NCI-H748 treated with DMSO at 0.1 percent for 48 hours (cell line): ENCODE results near the gene HSD11B1.

Source experiments
- DNase-seq: peaks from one replicate; lab custom pipeline; 2025; lab: John Stamatoyannopoulos, UW

HSD11B1 gene

GRCh38 chr1:209727286-209727685 is 22.6 kb downstream of the HSD11B1 start:
- DNase-seq, result no peak

GRCh38 chr1:209727785-209728184 is 23.1 kb downstream of the HSD11B1 start:
- no peak for DNase-seq

GRCh38 chr1:209728466-209728865 is 23.8 kb downstream of the HSD11B1 start:
- DNase-seq, result no peak

GRCh38 chr1:209729436-209729835 is 24.8 kb downstream of the HSD11B1 start:
- no peak for DNase-seq

GRCh38 chr1:209732725-209733124 is 28.1 kb downstream of the HSD11B1 start:
- no peak for DNase-seq

GRCh38 chr1:209733409-209734192 is 29.0 kb downstream of the HSD11B1 start:
- DNase-seq, result no peak

GRCh38 chr1:209736490-209737117 is 32.0 kb downstream of the HSD11B1 start:
- DNase-seq, result no peak

- DNase-seq, result no peak
These were observed 32.5 kb downstream of the HSD11B1 start for GRCh38 chr1:209737118-209737505.

- no peak for DNase-seq
These were observed 33.6 kb downstream of the HSD11B1 start for GRCh38 chr1:209738270-209738669.

GRCh38 chr1:209741193-209741592 is 36.5 kb downstream of the HSD11B1 start:
- DNase-seq, result no peak

- no peak for DNase-seq
These were observed 37.2 kb downstream of the HSD11B1 start for GRCh38 chr1:209741889-209742288.

- DNase-seq, result no peak
These were observed 37.9 kb downstream of the HSD11B1 start for GRCh38 chr1:209742409-209743144.

GRCh38 chr1:209743145-209743482 is 38.5 kb downstream of the HSD11B1 start:
- no peak for DNase-seq

- no peak for DNase-seq
These were observed 42.0 kb downstream of the HSD11B1 start for GRCh38 chr1:209746451-209747165.

GRCh38 chr1:209747580-209748262 is 43.1 kb downstream of the HSD11B1 start:
- DNase-seq, result no peak

- no peak for DNase-seq
These were observed 44.0 kb downstream of the HSD11B1 start for GRCh38 chr1:209748620-209749019.

GRCh38 chr1:209749205-209749604 is 44.6 kb downstream of the HSD11B1 start:
- no peak for DNase-seq

- DNase-seq, result no peak
These were observed 45.2 kb downstream of the HSD11B1 start for GRCh38 chr1:209749670-209750323.

- no peak for DNase-seq
These were observed 47.1 kb downstream of the HSD11B1 start for GRCh38 chr1:209751627-209752231.

- no peak for DNase-seq
These were observed 48.2 kb downstream of the HSD11B1 start for GRCh38 chr1:209752890-209753289.

- DNase-seq, result no peak
These were observed 50.6 kb downstream of the HSD11B1 start for GRCh38 chr1:209755256-209755655.
